GM12891 (cell line): ENCODE data around the gene FGF18. TPM values are rescaled to one million over a fixed set of nuclear protein-coding genes. Genes with fewer than 3 reads are reported as not detected.
"Not testable (repeated sequence)": the region's sequence is repeated elsewhere in the genome, so short reads cannot be mapped to it uniquely, and the experiment has no call there.

Source experiments
- DNase-seq: peaks from one replicate; pipeline ENCODE4 v3.0.0; 2011; ENCODE audit warnings: low spot score; ENCODE audit not compliant: insufficient read length
- FAIRE-seq: peaks from 2 replicates; lab custom pipeline; 2011; peaks lifted over from hg19 to GRCh38; lab: Jason Lieb, UNC
- PAX5 ChIP-seq: IDR thresholded peaks from 2 replicates; pipeline ENCODE4 v1.6.1; 2011; ENCODE audit warnings: low read length, moderate library complexity, mild to moderate bottlenecking; ENCODE audit not compliant: insufficient read depth, severe bottlenecking
- POLR2A ChIP-seq: IDR thresholded peaks from 2 replicates; pipeline ENCODE4 v1.6.1; 2011; ENCODE audit warnings: low read depth, low read length, control low read depth
- POLR2AphosphoS5 ChIP-seq: IDR thresholded peaks from 2 replicates; pipeline ENCODE4 v1.6.1; 2011; ENCODE audit warnings: low read depth, low read length, control low read depth
- POU2F2 ChIP-seq: IDR thresholded peaks from 2 replicates; pipeline ENCODE4 v1.6.1; 2011; ENCODE audit warnings: low read depth, mild to moderate bottlenecking, control low read depth, low read length, moderate library complexity
- SPI1 ChIP-seq: IDR thresholded peaks from 2 replicates; pipeline ENCODE4 v1.6.1; 2011; ENCODE audit warnings: low read depth, low read length, control low read depth
- TAF1 ChIP-seq: IDR thresholded peaks from 2 replicates; pipeline ENCODE4 v1.6.1; 2011; ENCODE audit warnings: low read depth, low read length, control low read depth
- polyA plus RNA-seq: library from polyadenylated mRNA; unstranded; fragments of >200 nt; gene quantifications from one replicate; pipeline ENCODE4 v1.2.1, GENCODE V29; 2012; ENCODE audit warnings: low read depth, missing spikeins, inconsistent platforms; ENCODE audit not compliant: missing spikeins

Gene FGF18, protein sequence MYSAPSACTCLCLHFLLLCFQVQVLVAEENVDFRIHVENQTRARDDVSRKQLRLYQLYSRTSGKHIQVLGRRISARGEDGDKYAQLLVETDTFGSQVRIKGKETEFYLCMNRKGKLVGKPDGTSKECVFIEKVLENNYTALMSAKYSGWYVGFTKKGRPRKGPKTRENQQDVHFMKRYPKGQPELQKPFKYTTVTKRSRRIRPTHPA
- polyA plus RNA-seq, result 0.17 TPM

DNA sequence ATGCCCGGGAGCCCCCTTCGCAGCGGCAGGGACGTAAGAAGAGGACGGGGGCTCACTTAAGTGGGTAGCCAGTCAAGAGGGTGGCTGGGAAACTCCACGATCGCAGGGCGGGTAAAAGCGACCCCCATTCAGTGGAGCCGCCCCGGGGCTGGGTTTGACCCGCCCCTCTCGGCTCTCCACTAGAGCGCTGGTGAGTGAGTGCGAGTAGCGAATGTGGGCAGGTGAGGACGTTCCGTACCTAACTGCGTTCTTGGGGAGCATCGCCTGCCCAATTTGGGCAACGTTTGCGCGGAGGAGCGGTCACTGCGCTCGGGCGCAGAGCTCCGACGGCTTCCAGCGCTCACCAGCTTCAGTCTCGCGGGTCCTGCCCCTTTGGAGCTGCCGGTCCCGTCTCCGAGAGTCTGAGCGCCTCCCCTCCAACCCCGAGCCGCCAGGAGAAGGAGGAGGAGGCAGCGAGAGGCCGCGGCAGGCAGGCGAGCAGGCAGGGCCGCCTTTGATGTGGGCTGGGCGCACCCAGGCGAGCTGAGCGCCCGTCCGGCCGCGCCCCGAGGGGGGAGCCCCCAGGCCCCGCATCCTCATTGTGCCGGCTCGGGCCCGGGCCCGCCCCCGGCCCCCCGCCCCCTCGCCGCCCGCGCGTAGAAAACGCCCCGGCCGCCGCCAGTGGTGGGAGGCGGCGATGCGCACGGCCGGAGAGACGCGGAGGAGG is at the start of gene FGF18:
TSS of gene FGF18 (plus strand) at position 666 of the 706 bp plus-strand sequence. CDS start 553 bp downstream, outside the sequence.
- FAIRE-seq (peak; percentile 43), DNase-seq (peak; percentile 57)
- no peak for TF ChIP-seq POU2F2
- no peak for TF ChIP-seq POLR2A
- no peak for TF ChIP-seq POLR2AphosphoS5
- TF ChIP-seq TAF1, result no peak
- TF ChIP-seq SPI1, result no peak
- no peak for TF ChIP-seq PAX5

DNA sequence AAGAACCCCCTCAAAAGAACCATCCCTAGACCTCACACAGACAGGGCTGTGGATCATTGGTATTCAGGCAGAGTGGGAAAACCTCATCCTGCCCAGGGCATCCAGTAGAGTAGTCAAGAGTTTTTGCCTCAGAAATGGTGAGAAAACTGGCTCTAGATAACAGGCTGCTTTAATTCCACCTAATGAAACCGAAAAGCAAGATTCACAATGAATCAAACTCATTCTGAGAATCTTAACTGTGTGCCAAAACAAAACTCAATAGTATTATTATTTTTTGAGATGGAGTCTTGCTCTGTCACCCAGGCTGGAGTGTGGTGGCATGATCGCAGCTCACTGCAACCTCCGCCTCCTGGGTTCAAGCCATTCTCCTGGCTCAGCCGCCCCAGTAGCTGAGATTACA is 49.5 kb upstream of the FGF18 start:
- DNase-seq (no peak), FAIRE-seq (no peak)
- TF ChIP-seq SPI1 (no peak), POLR2AphosphoS5 (no peak), TAF1 (no peak), PAX5 (no peak), POLR2A (no peak), POU2F2 (no peak)

DNA sequence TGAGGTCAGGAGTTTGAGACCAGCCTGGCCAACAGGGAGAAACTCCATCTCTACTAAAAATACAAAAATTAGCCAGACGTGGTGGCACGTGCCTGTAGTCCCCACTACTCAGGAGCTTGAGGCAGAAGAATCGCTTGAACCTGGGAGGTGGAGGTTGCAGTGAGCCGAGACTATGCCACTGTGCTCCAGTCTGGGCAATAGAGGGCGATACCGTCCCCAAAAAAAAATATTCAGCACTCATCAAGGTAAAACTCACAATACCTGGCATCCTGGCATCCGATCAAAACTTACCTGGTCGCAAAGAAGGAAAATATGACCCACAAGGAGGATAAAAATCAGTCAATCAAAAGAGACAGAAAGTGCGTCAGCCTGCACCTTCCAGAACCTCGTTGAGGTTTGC is 48.6 kb upstream of the FGF18 start:
- DNase-seq, result not testable (repeated sequence)

DNA sequence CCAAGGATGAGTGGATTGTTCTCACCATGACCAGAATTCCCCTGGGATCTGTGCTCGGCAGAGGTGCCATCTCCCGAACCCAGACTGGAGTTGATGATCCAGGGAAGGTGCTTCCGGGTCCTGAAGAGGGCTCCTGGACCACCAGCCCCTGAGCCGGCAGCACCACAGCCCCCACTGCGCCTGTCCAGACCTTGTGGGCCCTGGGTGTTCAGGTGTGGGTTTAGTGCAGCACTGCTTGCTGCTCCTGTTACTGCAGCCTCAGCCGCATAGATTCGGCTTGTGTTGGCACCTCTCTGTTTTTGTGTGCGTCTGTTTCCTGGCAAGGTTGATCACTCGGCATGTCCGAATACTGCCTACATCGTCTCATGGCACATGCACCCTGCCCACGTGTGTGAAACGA is 48.1 kb upstream of the FGF18 start:
- DNase-seq (no peak), FAIRE-seq (no peak)
- no peak for TF ChIP-seq POU2F2
- TF ChIP-seq TAF1, result no peak
- no peak for TF ChIP-seq SPI1
- TF ChIP-seq POLR2A, result no peak
- no peak for TF ChIP-seq POLR2AphosphoS5
- TF ChIP-seq PAX5, result no peak

More for the DNA sequence above, 48.6 kb upstream of the FGF18 start:
- not testable (repeated sequence) for FAIRE-seq

DNA sequence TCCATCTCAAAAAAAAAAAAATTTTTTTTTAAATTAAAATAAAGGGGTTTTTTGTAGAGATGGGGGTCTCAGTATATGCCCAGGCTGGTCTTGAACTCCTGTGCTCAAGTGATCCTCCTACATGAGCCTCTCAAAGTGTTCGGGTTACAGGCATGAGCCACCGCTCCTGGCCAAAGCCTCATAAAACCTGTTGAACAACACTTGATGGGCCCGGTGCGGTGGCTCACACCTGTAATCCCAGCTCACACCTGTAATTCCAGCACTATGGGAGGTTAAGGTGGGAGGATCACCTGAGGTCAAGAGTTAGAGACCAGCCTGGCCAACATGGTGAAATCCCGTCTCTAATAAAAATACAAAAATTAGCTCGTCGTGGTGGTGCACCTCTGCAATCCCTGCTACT is 39.5 kb upstream of the FGF18 start:
- no peak for TF ChIP-seq POLR2AphosphoS5
- TF ChIP-seq POLR2A, result no peak
- TF ChIP-seq PAX5, result no peak
- TF ChIP-seq SPI1, result no peak
- no peak for TF ChIP-seq TAF1
- TF ChIP-seq POU2F2, result no peak
- DNase-seq (no peak), FAIRE-seq (no peak)

DNA sequence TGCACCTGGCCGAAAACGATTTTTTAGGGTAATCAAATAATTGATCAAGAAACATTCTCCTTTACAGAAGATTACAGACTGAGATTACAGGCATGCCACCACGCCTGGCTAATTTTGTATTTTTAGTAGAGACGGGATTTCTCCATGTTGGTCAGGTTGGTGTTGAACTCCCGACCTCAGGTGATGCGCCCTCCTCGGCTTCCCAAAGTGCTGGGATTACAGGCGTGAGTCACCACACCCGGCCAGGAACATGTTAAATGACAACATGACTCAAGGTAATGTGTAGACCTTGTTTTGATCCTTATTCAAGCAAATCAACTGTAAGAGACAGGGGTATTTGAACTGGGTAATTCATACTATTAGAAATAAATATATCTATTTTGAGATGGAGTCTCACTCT is 35.0 kb upstream of the FGF18 start:
- not testable (repeated sequence) for DNase-seq

DNA sequence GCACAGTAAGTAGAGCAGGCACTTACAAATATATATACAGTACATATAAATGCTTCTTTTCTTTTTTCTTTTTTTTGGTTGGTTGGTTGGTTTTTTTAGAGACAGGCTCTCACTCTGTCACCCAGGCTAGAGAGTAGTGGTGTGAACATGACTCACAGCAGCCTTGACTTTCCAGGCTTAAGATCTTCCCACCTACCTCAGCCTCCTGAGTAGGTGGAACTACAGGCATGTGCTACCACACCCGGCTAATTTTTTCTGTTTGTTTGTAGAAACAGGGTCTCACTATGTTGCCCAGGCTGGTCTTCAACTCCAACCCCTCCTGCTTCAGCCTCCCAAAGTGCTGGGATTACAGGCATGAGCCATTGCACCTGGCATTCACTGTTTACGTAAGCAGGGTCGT is 34.4 kb upstream of the FGF18 start:
- DNase-seq, FAIRE-seq: not testable (repeated sequence)

More for the DNA sequence above, 35.0 kb upstream of the FGF18 start:
- not testable (repeated sequence) for FAIRE-seq

DNA sequence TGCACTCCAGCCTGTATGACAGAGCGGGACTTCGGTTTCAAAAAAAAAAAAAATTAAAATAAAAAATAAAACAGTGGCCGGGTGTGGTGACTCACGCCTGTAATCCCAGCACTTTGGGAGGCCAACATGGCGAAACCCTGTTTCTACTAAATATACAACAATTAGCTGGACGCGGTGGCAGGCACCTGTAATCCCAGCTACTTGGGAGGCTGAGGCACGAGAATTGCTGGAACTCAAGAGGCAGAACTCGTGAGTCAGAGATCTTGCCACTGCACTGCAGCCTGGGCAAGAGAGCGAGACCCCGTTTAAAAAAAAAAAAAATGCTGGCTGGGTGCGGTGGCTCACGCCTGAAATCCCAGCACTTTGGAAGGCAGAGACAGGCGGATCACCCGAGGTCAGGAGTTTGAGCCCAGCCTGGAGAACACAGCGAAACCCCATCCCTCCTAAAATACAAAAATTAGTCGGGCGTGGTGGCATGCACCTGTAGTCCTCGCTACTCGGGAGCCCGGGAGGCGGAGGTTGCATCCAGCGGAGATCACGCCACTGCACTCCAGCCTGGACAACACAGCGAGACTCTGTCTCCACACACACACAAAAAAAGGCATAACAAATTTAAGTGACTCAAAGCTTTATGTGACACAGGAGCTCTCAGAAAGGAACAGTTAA is 33.3 kb upstream of the FGF18 start:
- FAIRE-seq (no peak), DNase-seq (no peak)
- no peak for TF ChIP-seq TAF1
- TF ChIP-seq POU2F2, result no peak
- TF ChIP-seq SPI1, result no peak
- TF ChIP-seq POLR2A, result no peak
- no peak for TF ChIP-seq PAX5
- no peak for TF ChIP-seq POLR2AphosphoS5

DNA sequence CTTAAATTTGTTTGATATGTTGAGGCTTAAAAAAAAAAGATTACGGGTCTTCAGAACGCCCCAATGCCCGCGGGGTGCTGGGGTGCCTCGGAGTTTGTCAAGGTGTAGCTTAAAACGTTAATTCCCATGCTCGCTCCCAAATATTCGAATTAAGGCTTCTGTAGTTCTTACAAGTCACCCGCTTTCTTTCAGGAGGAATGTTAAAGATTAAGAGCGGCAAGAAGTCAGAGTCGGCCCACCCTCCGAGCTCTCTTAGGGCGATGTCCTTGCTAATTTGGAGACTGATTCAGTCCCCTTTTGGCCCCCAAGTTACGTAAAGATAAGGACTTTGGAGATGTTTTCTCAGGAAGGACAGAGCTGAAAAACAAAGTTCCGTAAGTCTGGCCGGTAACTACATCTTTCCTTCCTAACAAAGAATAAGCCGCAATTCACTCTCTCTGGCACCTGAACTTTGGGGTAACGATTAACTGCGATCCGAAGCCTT is 32.5 kb upstream of the FGF18 start:
- TF ChIP-seq TAF1, result no peak
- no peak for TF ChIP-seq POLR2AphosphoS5
- no peak for TF ChIP-seq PAX5
- no peak for TF ChIP-seq POLR2A
- no peak for TF ChIP-seq SPI1
- TF ChIP-seq POU2F2, result no peak
- FAIRE-seq (no peak), DNase-seq (no peak)
